ENCODE measurements around the gene NKD2. TPM values are rescaled to one million over a fixed set of nuclear protein-coding genes. Genes with fewer than 3 reads are reported as not detected.

Gene NKD2
- total and polyA plus RNA-seq, 2 experiments from 2014 or later: 1.4 to 9.1 TPM

- no peaks in the 10 kb centered on the region for H3K9me3 ChIP-seq (ENCODE audit: low read depth)
- TF ChIP-seq EZH2 (IDR thresholded peaks at IDR 0.05; ENCODE audit: borderline replicate concordance) (no peak), EZH2phosphoT487 (IDR thresholded peaks at IDR 0.05; ENCODE audit: low read depth, severe bottlenecking, unreplicated experiment) (no peak), CTCF (IDR thresholded peaks at IDR 0.05; ENCODE audit: poor library complexity) (no peak)
- H3K79me2 ChIP-seq: no peaks in the 10 kb centered on the region
- DNase-seq (ENCODE audit: low spot score): peak; percentile 1
- no peaks in the 10 kb centered on the region for H3K27me3 ChIP-seq
- no peaks in the 10 kb centered on the region for H4K20me1 ChIP-seq (ENCODE audit: insufficient read depth, poor library complexity, severe bottlenecking)
- H3K9me2 ChIP-seq (replicated peaks; ENCODE audit: insufficient read depth): no peaks in the 10 kb centered on the region
- no peak overlapping the region for H3K4me3 ChIP-seq
- H3K36me3 ChIP-seq (replicated peaks; ENCODE audit: insufficient read depth, low read depth): no peaks in the 10 kb centered on the region
- no peak overlapping the region for H3K27ac ChIP-seq
- no peak overlapping the region for H3K4me2 ChIP-seq
- H3K4me1 ChIP-seq (ENCODE audit: insufficient read depth): peaks cover 17% of the 10 kb centered on the region
- H2AFZ ChIP-seq: no peak overlapping the region
- WGBS (ENCODE audit: low lambda C conversion rate, missing lambda C conversion rate): 82% methylated on average over 4 of the region's 4 CpGs
These were observed 13.8 kb upstream of the NKD2 start for GRCh38 chr5:994821-995220.

GRCh38 chr5:995318-995717, 13.3 kb upstream of the NKD2 start:
- TF ChIP-seq EZH2 (IDR thresholded peaks at IDR 0.05; ENCODE audit: borderline replicate concordance) (no peak), EZH2phosphoT487 (IDR thresholded peaks at IDR 0.05; ENCODE audit: low read depth, severe bottlenecking, unreplicated experiment) (no peak), CTCF (IDR thresholded peaks at IDR 0.05; ENCODE audit: poor library complexity) (no peak)
- 93% methylated on average over 4 of the region's 4 CpGs for WGBS (ENCODE audit: low lambda C conversion rate, missing lambda C conversion rate)
- no peak overlapping the region for H3K4me3 ChIP-seq
- no peaks in the 10 kb centered on the region for H3K27me3 ChIP-seq
- no peaks in the 10 kb centered on the region for H3K9me2 ChIP-seq (replicated peaks; ENCODE audit: insufficient read depth)
- H3K27ac ChIP-seq: no peak overlapping the region
- H3K9me3 ChIP-seq (ENCODE audit: low read depth): no peaks in the 10 kb centered on the region
- H3K4me2 ChIP-seq: no peak overlapping the region
- peak; percentile 2 for DNase-seq (ENCODE audit: low spot score)
- no peaks in the 10 kb centered on the region for H3K79me2 ChIP-seq
- no peak overlapping the region for H2AFZ ChIP-seq
- H4K20me1 ChIP-seq (ENCODE audit: insufficient read depth, poor library complexity, severe bottlenecking): no peaks in the 10 kb centered on the region
- H3K36me3 ChIP-seq (replicated peaks; ENCODE audit: insufficient read depth, low read depth): no peaks in the 10 kb centered on the region
- H3K4me1 ChIP-seq (ENCODE audit: insufficient read depth): peaks cover 17% of the 10 kb centered on the region

GRCh38 chr5:997001-997474, 11.6 kb upstream of the NKD2 start:
- H3K27ac ChIP-seq: peak overlapping the region; percentile 72
- WGBS (ENCODE audit: low lambda C conversion rate, missing lambda C conversion rate): 28% methylated on average over 4 of the region's 4 CpGs

More at GRCh38 chr5:997001-997474, 11.6 kb upstream of the NKD2 start:
- H4K20me1 ChIP-seq (ENCODE audit: insufficient read depth, poor library complexity, severe bottlenecking): no peaks in the 10 kb centered on the region
- no peaks in the 10 kb centered on the region for H3K27me3 ChIP-seq
- no peak overlapping the region for H2AFZ ChIP-seq
- H3K9me2 ChIP-seq (replicated peaks; ENCODE audit: insufficient read depth): no peaks in the 10 kb centered on the region
- no peak overlapping the region for H3K4me3 ChIP-seq
- H3K9me3 ChIP-seq (ENCODE audit: low read depth): no peaks in the 10 kb centered on the region
- H3K36me3 ChIP-seq (replicated peaks; ENCODE audit: insufficient read depth, low read depth): no peaks in the 10 kb centered on the region
- H3K4me1 ChIP-seq (ENCODE audit: insufficient read depth): peaks cover 17% of the 10 kb centered on the region
- TF ChIP-seq EZH2phosphoT487 (IDR thresholded peaks at IDR 0.05; ENCODE audit: low read depth, severe bottlenecking, unreplicated experiment) (no peak), EZH2 (IDR thresholded peaks at IDR 0.05; ENCODE audit: borderline replicate concordance) (no peak), CTCF (IDR thresholded peaks at IDR 0.05; ENCODE audit: poor library complexity) (no peak)
- DNase-seq (ENCODE audit: low spot score): peak; percentile 70
- H3K4me2 ChIP-seq: peak overlapping the region; percentile 18
- H3K79me2 ChIP-seq: no peaks in the 10 kb centered on the region
